OCI-LY3 (cell line): Measurements from ENCODE around the gene TLE5.

Source experiments
- H2AFZ ChIP-seq: fragments of 200-600, 300-600 bp; shearing (Covaris generic); 2 replicates; pipeline ENCODE4 v1.6.0; 2014; ENCODE audit warnings: antibody characterized with exemption, low read depth, low read length
- H3K27ac ChIP-seq: fragments of 200-600, 300-600 bp; sonication (generic); 2 replicates; pipeline ENCODE4 v1.5.1; 2014; ENCODE audit warnings: mild to moderate bottlenecking, low read length, moderate library complexity, mixed read lengths
- H3K27me3 ChIP-seq: fragments of 200-600, 300-600 bp; sonication (generic); 2 replicates; pipeline ENCODE4 v1.6.1; 2014; ENCODE audit warnings: low read depth, low read length, mixed read lengths
- H3K36me3 ChIP-seq: fragments of 200-600, 300-600 bp; sonication (generic); replicated peaks from 2 replicates; pipeline ENCODE3; 2014; ENCODE audit warnings: low read depth, low read length, mixed read lengths
- H3K4me1 ChIP-seq: fragments of 300-600, 200-600 bp; sonication (generic); 2 replicates; pipeline ENCODE4 v1.6.1; 2014; ENCODE audit warnings: low read length, mixed read lengths
- H3K4me2 ChIP-seq: fragments of 200-600, 300-600 bp; sonication (generic); 2 replicates; pipeline ENCODE4 v1.6.1; 2014; ENCODE audit warnings: low read length, mixed read lengths
- H3K4me3 ChIP-seq: fragments of 300-600, 200-600 bp; sonication (generic); 2 replicates; pipeline ENCODE4 v1.5.1; 2014; ENCODE audit warnings: antibody characterized with exemption, mild to moderate bottlenecking, low read length, moderate library complexity
- H3K79me2 ChIP-seq: fragments of 300-600, 200-600 bp; shearing (Covaris generic); 2 replicates; pipeline ENCODE4 v1.6.1; 2014; ENCODE audit warnings: mild to moderate bottlenecking, low read length, mixed read lengths
- H3K9ac ChIP-seq: fragments of 300-600, 200-600 bp; shearing (Covaris generic); 2 replicates; pipeline ENCODE4 v1.6.0; 2014; ENCODE audit warnings: mild to moderate bottlenecking, low read length, moderate library complexity
- H3K9me3 ChIP-seq: fragments of 200-600, 300-600 bp; shearing (Covaris generic); 2 replicates; pipeline ENCODE4 v1.6.1; 2014; ENCODE audit warnings: low read length, mixed read lengths; ENCODE audit not compliant: insufficient read depth
- H4K20me1 ChIP-seq: fragments of 200-600, 300-600 bp; sonication (generic); 2 replicates; pipeline ENCODE4 v1.6.1; 2016; ENCODE audit warnings: low read length, mixed read lengths; ENCODE audit not compliant: insufficient read depth
- CTCF ChIP-seq: fragments of 200-600, 300-600 bp; sonication (generic); IDR thresholded peaks from 2 replicates; pipeline ENCODE4 v1.5.1; 2014; ENCODE audit warnings: antibody characterized with exemption, low read length, low read depth
- EZH2phosphoT487 ChIP-seq: fragments of 200-600 bp; shearing (Covaris generic); IDR thresholded peaks from 2 replicates; pipeline ENCODE4 v1.6.1; 2018; ENCODE audit warnings: antibody characterized with exemption, mixed run types, low read depth

TLE5 gene

DNA sequence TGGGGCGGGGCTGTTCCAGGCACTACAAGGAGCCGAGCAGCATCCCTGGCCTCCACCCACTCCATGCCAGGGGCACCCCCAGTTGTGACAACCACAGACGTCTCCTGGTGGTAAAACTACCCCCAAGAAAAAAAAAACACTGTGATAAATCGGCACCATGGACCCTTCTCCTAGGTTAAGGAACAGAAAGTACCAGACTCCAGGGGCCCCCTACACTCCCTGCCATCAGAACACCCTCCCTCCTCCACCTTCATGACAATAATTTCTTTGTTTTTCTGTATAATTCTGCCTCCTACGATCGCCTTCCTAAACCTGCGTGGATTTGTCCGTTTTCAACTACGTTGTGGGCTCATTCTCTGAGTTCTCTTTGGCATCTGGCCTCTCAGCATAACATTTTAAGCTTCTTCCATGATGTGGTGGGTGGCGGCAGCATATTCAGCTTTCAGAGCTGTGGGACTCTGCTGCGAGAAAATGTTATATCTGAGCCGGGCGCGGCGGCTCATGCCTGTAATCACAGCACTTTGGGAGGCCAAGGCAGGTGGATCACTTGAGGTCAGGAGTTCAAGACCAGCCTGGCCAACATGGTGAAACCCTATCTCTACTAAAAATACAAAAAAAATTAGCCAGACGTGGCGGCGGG, 41.9 kb downstream of the TLE5 start:
- TF ChIP-seq EZH2phosphoT487, result no peak
- TF ChIP-seq CTCF, result no peak
- peaks cover 13% of the 10 kb centered on the region for H3K27me3 ChIP-seq

DNA sequence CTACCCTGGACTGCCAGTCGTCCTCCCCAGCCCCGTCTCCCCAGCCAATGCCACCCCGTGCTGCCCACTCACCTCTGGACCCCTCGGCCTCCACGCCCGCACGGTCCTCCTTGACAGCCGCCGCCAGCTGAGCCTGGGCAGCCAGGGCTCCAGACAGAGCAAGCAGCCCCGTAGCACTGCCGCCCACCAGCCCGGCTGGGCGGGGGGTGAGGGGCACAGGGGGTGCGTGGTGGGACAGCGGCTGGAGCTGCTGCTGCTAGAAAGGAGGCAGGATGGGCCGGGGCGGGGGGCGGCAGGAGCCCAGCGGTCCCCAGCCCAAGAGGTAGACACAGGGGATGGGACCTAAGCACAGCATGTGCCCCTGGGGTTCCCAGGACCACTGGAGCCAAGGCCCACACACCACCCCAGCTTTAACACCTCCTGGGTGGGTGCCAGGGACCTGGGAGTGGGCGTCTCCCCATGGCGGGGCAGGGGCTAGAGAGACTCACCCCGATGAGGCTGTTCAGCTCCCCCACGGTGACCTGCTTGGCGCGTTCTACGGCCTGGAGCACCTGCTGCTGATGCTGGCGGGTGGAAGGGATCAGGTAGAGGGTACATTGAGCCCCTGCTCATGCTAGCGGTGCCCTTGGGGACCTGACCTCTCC, 43.0 kb downstream of the TLE5 start:
- no peaks in the 10 kb centered on the region for H3K4me1 ChIP-seq
- no peaks in the 10 kb centered on the region for H3K9me3 ChIP-seq
- H3K9ac ChIP-seq, result no peak overlapping the region
- H3K79me2 ChIP-seq, result no peaks in the 10 kb centered on the region
- H3K4me3 ChIP-seq, result no peak overlapping the region
- H3K36me3 ChIP-seq, result no peaks in the 10 kb centered on the region
- no peak overlapping the region for H3K4me2 ChIP-seq
- no peak overlapping the region for H3K27ac ChIP-seq
- no peak for TF ChIP-seq CTCF
- no peak for TF ChIP-seq EZH2phosphoT487
- peaks cover 2% of the 10 kb centered on the region for H3K27me3 ChIP-seq
- no peak overlapping the region for H2AFZ ChIP-seq
- no peaks in the 10 kb centered on the region for H4K20me1 ChIP-seq

More for the DNA sequence above, 41.9 kb downstream of the TLE5 start:
- Histone ChIP-seq H3K27ac (no peak overlapping the region), H3K4me3 (no peak overlapping the region), H3K9me3 (no peaks in the 10 kb centered on the region), H3K36me3 (no peaks in the 10 kb centered on the region), H3K79me2 (no peaks in the 10 kb centered on the region), H2AFZ (no peak overlapping the region), H3K4me1 (no peaks in the 10 kb centered on the region), H3K9ac (no peak overlapping the region), H3K4me2 (no peak overlapping the region), H4K20me1 (no peaks in the 10 kb centered on the region)

GRCh38 chr19:3017923-3018322, 44.4 kb downstream of the TLE5 start:
- Histone ChIP-seq H3K27ac (no peak overlapping the region), H2AFZ (no peak overlapping the region), H4K20me1 (no peaks in the 10 kb centered on the region), H3K4me1 (no peaks in the 10 kb centered on the region), H3K9ac (no peak overlapping the region), H3K36me3 (no peaks in the 10 kb centered on the region), H3K4me2 (no peak overlapping the region), H3K27me3 (no peaks in the 10 kb centered on the region), H3K4me3 (no peak overlapping the region), H3K79me2 (no peaks in the 10 kb centered on the region), H3K9me3 (no peaks in the 10 kb centered on the region)
- no peak for TF ChIP-seq CTCF
- no peak for TF ChIP-seq EZH2phosphoT487

GRCh38 chr19:3015126-3016057, 46.9 kb downstream of the TLE5 start:
- Histone ChIP-seq H2AFZ (no peak overlapping the region), H3K4me1 (no peaks in the 10 kb centered on the region), H3K4me3 (no peak overlapping the region), H3K27ac (no peak overlapping the region), H3K9ac (no peak overlapping the region), H3K9me3 (no peaks in the 10 kb centered on the region), H3K36me3 (no peaks in the 10 kb centered on the region), H4K20me1 (no peaks in the 10 kb centered on the region), H3K27me3 (no peaks in the 10 kb centered on the region), H3K79me2 (no peaks in the 10 kb centered on the region), H3K4me2 (no peak overlapping the region)
- TF ChIP-seq CTCF (no peak), EZH2phosphoT487 (no peak)
